Measurements from ENCODE around the gene KCNMA1. TPM values are rescaled to one million over a fixed set of nuclear protein-coding genes. Genes with fewer than 3 reads are reported as not detected.

The KCNMA1 gene
- total RNA-seq, 1 donor from 2014 or later: 0.59 TPM

- DNase-seq (ENCODE audit: low read depth, low spot score): no peak
These were observed 717.0 kb downstream of the KCNMA1 start for GRCh38 chr10:76920581-76920980.

DNA sequence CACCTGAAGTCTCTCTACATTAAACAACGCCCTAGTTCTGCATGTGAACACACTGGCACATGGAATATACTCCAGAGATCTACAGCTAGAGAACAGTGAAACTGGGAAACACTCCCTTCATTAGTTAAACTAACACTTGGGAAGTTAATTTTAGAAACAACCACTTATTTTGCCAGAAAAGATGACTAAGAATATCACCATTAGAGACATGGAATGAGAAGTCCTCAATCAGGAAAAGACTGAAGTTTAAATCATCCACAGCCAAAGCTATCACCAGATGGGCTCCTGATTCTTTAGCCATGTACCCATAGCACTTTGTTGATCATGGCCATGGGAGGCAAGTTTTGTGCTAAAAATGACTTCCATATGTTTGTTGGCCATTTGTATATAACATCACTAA is 719.5 kb downstream of the KCNMA1 start:
- no peak for DNase-seq (ENCODE audit: low read depth, low spot score)

- DNase-seq (ENCODE audit: low read depth, low spot score): no peak
These were observed 720.5 kb downstream of the KCNMA1 start for GRCh38 chr10:76917071-76917470.

GRCh38 chr10:76916536-76916935 is 721.1 kb downstream of the KCNMA1 start:
- no peak for DNase-seq (ENCODE audit: low read depth, low spot score)

DNA sequence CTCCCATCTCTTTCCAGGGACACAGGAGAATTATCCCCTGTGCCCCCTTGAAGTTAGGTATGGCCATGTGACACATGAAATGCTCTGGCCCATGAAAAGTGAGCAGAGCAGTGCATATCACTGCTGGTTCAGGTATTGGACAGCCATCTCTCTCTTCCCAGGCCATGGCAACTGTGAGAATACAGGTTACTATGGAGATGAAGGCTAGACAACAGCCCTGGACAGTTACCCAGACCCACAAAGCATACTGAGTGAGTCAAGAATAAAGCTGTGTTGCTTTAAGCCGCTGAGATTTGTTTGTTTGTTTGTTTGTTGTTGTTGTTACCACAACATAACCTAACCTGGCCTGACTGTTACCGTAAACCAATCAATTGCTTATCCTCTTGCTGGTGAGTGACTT is 722.3 kb downstream of the KCNMA1 start:
- DNase-seq (ENCODE audit: low read depth, low spot score): no peak

GRCh38 chr10:76911184-76911583 is 726.4 kb downstream of the KCNMA1 start:
- DNase-seq (ENCODE audit: low read depth, low spot score): no peak

GRCh38 chr10:76910184-76910962 is 727.2 kb downstream of the KCNMA1 start:
- DNase-seq (ENCODE audit: low read depth, low spot score): no peak

- no peak for DNase-seq (ENCODE audit: low read depth, low spot score)
These were observed 731.4 kb downstream of the KCNMA1 start for GRCh38 chr10:76906256-76906655.

DNA sequence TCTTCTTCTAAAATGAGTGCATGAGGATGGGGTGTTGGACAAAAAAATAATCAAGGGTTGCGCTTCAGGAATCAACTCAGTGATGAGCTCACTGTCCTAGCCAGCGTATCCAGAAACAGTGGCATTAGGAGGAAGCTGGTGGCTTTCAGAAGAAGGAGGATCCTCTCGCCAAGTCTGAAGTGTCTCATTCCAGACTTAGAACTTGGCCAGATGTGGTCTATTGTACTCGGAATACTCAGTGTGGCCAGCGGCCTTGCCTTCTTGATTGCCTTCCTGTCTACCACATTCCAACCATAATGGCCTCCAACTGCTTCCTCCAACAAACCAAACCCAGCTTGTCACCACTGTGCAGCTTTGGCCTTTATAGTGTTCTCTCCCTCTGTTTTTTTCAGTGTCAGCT is 732.4 kb downstream of the KCNMA1 start:
- no peak for DNase-seq (ENCODE audit: low read depth, low spot score)

GRCh38 chr10:76903387-76903945 is 734.1 kb downstream of the KCNMA1 start:
- no peak for DNase-seq (ENCODE audit: low read depth, low spot score)

DNA sequence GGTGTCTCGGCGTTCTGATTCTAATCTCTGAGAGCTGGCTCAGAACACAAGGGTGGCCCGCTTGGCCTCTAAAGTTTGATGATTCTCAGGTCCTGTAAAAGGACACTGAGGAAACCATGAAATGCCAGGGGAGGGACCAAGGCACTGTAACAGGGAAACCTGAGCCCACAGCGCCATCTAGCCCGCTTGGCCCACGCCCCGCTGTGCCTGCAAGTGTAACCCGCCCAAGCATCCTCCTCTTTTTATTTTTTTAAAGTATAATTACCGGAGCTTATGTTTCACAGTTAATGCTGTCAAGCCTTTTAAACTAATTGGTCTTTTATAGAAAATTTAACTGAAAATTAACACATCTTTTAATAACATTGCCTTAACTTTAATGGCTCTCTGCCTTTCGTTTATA is 734.7 kb downstream of the KCNMA1 start:
- DNase-seq (ENCODE audit: low read depth, low spot score): no peak

- DNase-seq (ENCODE audit: low read depth, low spot score): no peak
These were observed 735.9 kb downstream of the KCNMA1 start for GRCh38 chr10:76901701-76902100.

DNA sequence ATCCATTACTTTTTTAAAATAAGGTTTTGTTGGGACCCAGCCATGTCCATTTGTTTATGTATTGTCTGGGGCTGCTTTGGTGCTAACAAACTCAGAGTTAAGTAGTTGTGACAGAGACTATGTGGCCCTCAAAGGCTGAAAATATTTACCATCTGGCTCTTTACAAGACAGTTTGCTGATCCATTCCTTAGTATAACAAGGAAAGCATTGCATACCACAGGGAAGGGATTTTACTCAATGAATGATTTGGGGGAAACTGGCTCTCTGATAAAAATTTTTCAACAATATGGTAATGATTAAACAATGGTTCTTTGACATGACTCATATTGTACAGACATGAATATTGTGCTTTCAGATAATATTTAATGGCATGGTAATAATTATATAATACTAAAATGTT is 738.1 kb downstream of the KCNMA1 start:
- DNase-seq (ENCODE audit: low read depth, low spot score): no peak

- no peak for DNase-seq (ENCODE audit: low read depth, low spot score)
These were observed 744.7 kb downstream of the KCNMA1 start for GRCh38 chr10:76892766-76893479.

DNA sequence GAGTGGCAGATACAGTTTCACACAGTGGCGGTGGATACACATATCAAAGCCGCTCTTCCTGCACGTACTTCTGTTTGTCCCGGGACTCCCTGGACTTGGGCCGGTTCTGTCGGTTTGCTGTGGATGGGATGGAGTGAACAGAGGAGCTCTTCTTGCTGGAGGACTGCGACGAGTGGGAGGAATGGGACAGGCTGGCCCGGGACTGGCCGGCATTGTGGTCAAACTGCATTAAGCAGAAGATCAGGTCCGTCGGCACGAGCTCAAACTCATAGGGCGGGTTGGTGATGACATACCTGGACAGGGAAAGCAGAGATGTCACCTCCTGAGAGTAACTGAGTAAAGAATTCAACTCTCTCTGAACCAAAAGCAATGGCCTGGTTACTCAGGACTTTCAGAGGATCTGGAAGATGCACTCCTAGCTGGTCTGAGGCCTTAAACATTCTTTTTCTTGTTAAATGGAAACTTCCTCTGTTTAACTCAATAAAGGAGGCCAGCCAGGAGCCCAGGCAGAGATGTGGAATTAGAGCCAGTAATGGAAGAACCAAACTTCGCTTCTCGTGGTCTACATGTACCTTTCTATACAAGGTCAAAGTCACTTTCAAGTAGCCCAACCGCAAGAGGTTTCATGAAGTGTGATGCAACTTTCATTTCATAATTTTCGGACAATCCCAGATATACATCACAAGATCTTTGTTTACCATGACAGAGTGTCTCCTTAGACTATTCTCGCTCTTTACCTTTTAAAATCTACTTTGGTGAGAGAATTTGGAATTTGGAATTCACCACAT is 750.2 kb downstream of the KCNMA1 start:
- no peak for DNase-seq (ENCODE audit: low read depth, low spot score)

DNA sequence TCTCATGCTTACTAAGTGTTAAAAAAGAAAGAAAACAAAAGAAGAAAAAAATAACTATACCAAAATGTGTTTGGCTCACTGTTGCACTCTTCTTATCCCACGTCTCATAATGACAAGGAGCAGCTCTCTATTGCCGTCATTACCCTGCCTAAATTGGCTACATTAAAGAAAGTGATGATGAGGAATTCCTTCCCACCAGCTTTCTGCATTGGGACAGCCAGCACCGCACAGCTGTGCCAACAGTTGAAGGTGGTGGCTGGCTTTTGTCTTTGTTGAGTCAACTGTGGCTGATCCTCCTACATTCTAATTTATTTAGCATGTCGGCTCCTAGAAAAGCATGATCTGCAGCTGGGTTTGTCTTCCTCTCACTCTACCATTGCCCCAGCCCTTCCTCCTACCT is 751.8 kb downstream of the KCNMA1 start:
- no peak for DNase-seq (ENCODE audit: low read depth, low spot score)

- no peak for DNase-seq (ENCODE audit: low read depth, low spot score)
These were observed 752.8 kb downstream of the KCNMA1 start for GRCh38 chr10:76884673-76885275.

GRCh38 chr10:76883596-76883995 is 754.0 kb downstream of the KCNMA1 start:
- no peak for DNase-seq (ENCODE audit: low read depth, low spot score)

- DNase-seq (ENCODE audit: low read depth, low spot score): no peak
These were observed 754.8 kb downstream of the KCNMA1 start for GRCh38 chr10:76882796-76883195.

- no peak for DNase-seq (ENCODE audit: low read depth, low spot score)
These were observed 755.4 kb downstream of the KCNMA1 start for GRCh38 chr10:76882245-76882644.

- DNase-seq (ENCODE audit: low read depth, low spot score): no peak
These were observed 756.0 kb downstream of the KCNMA1 start for GRCh38 chr10:76881477-76882220.
